H1 (cell line): ENCODE data around the gene DCANP1. TPM values are rescaled to one million over a fixed set of nuclear protein-coding genes. Genes with fewer than 3 reads are reported as not detected.

Experiments
- CBX5 ChIP-seq: fragments of 300-800, 300-1000 bp; sonication (generic); IDR thresholded peaks from 2 replicates; pipeline ENCODE4 v1.7.1; 2016; ENCODE audit warnings: antibody characterized with exemption, low read length, low read depth
- JUND ChIP-seq: IDR thresholded peaks from 2 replicates; pipeline ENCODE4 v1.6.1; 2011; ENCODE audit warnings: mild to moderate bottlenecking, improper control_type of control experiment, low read length
- RAD21 ChIP-seq, 2 experiments: IDR thresholded peaks in 1 of 2; conservative IDR thresholded peaks in 1 of 2; 2 replicates each; pipeline ENCODE4 v1.6.1; 2011; ENCODE audit warnings: low read depth in 2 of 2, low read length in 2 of 2, improper control_type of control experiment in 1 of 2, inconsistent platforms in 1 of 2, mild to moderate bottlenecking in 1 of 2, moderate library complexity in 1 of 2
- SP2 ChIP-seq: IDR thresholded peaks from 2 replicates; pipeline ENCODE4 v1.6.1; 2012; ENCODE audit warnings: mild to moderate bottlenecking, low read length, inconsistent platforms
- TAF1 ChIP-seq: IDR thresholded peaks from 2 replicates; pipeline ENCODE4 v1.6.1; 2011; ENCODE audit warnings: mild to moderate bottlenecking, low read depth, low read length
- polyA plus RNA-seq, 7 experiments: library from polyadenylated mRNA; depleted of rRNA in 3 of 7; stranded (reverse) in 5 of 7; unstranded in 2 of 7; fragments of >200 nt in 5 of 7; fragments of 200-250 nt in 2 of 7; gene quantifications; 1 replicate in 5 of 7; 2 replicates in 1 of 7; 4 replicates in 1 of 7; pipeline versions ENCODE4 v1.2.1 to v1.2.3, GENCODE V29; 2011 to 2013; ENCODE audit warnings: missing spikeins in 2 of 7, mixed read lengths in 2 of 7
- total RNA-seq: library from RNA; stranded (reverse); fragmentation: NEBNext Ultra II Directional; extraction: Animal tissue kit (Norgen Biotek cat#: 25700); gene quantifications from 2 replicates; pipeline ENCODE4 v1.2.1, GENCODE V29; 2021
- TF ChIP-seq, protein P1 (sequence below): IDR thresholded peaks from 2 replicates; pipeline ENCODE4 v1.6.1; 2012; ENCODE audit warnings: inconsistent platforms

DCANP1 gene
- total and polyA plus RNA-seq, 2 of the 8 experiments (the other 6 are each of a cell fraction or from before 2014, with no cell fraction given), result not detected

DNA sequence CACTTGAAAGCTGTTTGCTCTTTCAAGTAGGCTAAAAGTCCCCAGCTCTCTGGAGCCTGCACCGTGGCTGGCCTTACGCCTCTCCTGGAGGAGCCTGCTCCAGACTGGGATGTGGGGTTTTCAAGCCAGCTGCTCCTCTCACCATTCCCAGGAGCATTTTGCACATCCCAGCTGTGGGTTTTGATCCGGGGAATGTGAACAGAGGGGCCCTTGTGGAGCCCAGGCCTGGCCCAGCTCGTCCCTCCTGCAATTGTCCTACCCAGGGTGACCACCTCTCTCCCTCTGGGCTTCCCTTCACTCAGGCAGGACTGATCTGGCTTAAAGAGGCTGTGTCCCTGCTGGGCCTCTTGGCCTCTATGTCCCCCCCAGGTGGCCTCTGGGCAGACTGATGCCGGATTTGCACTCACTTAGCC is 37.5 kb upstream of the DCANP1 start (continued):
- TF ChIP-seq JUND, result no peak
- no peak for TF ChIP-seq SP2
- TF ChIP-seq CBX5, result no peak
- TF ChIP-seq, protein P1, sequence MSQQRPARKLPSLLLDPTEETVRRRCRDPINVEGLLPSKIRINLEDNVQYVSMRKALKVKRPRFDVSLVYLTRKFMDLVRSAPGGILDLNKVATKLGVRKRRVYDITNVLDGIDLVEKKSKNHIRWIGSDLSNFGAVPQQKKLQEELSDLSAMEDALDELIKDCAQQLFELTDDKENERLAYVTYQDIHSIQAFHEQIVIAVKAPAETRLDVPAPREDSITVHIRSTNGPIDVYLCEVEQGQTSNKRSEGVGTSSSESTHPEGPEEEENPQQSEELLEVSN, result no peak
- no peak for TF ChIP-seq TAF1
- TF ChIP-seq RAD21 (IDR thresholded peaks at IDR 0.05 in 1 of 2, conservative IDR thresholded peaks at IDR 0.05 in 1 of 2; ENCODE audit: low read depth in 2 of 2, low read length in 2 of 2), result no peak
